ENCODE measurements around the gene BCR. TPM values are rescaled to one million over a fixed set of nuclear protein-coding genes. Genes with fewer than 3 reads are reported as not detected.
"Not testable (repeated sequence)": the region's sequence is repeated elsewhere in the genome, so short reads cannot be mapped to it uniquely, and the experiment has no call there.

Gene BCR
- total and polyA plus RNA-seq, 2 of the 4 experiments (the other 2 are of a cell fraction) = 28.9 to 44.6 TPM

GRCh38 chr22:23310443-23311097 lies 130.3 kb downstream of the BCR start:
- H3K9me3 ChIP-seq (ENCODE audit: control insufficient read depth, insufficient read depth, low read length); H3K4me2 ChIP-seq (ENCODE audit: low read depth, low read length); H2BK120ac ChIP-seq (ENCODE audit: low read depth, low read length); BruUV-seq (replicated peaks); H2AFZ ChIP-seq (replicated peaks; ENCODE audit: low read length, poor library complexity); ATAC-seq (ENCODE audit: low read depth); H4K91ac ChIP-seq (ENCODE audit: insufficient read depth, low read depth, low read length); H4K5ac ChIP-seq (ENCODE audit: low read depth, low read length); H3K56ac ChIP-seq (ENCODE audit: extremely low read depth, insufficient read depth, low read length); H2BK5ac ChIP-seq (ENCODE audit: low read depth, low read length, poor library complexity, severe bottlenecking); H3K27ac ChIP-seq (ENCODE audit: insufficient read depth, low read length); H3K4ac ChIP-seq (ENCODE audit: low read depth, low read length); intact Hi-C loops (cut with micrococcal nuclease); POLR2A ChIA-PET (ENCODE audit: unreplicated experiment); H3K18ac ChIP-seq (ENCODE audit: low read depth, low read length); H3K9ac ChIP-seq (ENCODE audit: low read depth, low read length); H2AK5ac ChIP-seq (ENCODE audit: low read depth, low read length); H2AK9ac ChIP-seq (replicated peaks; ENCODE audit: low read depth, low read length, poor library complexity); H3K27me3 ChIP-seq (ENCODE audit: control insufficient read depth, insufficient read depth, low read length); H4K8ac ChIP-seq (ENCODE audit: low read depth in 2 of 2, low read length in 2 of 2); in situ Hi-C loops (cut with MboI; ENCODE audit: low sequenced_read_pairs); H3K9me1 ChIP-seq (ENCODE audit: insufficient read depth, low read length); H2BK20ac ChIP-seq (ENCODE audit: low read depth, low read length); H3K79me1 ChIP-seq (ENCODE audit: low read depth in 1 of 2, low read length in 2 of 2); H3K4me3 ChIP-seq (ENCODE audit: insufficient read depth, low read depth, low read length); H2BK15ac ChIP-seq (ENCODE audit: low read depth, low read length); CTCF ChIA-PET; H3K23ac ChIP-seq (ENCODE audit: low read depth, low read length); H4K20me1 ChIP-seq (ENCODE audit: insufficient read depth, low read length); dilution Hi-C loops (cut with HindIII; ENCODE audit: low sequenced_read_pairs, unreplicated experiment); DNase-seq: not testable (repeated sequence)
- Histone ChIP-seq H3K14ac (replicated peaks; ENCODE audit: low read depth, low read length) (0 out of 2 replicates have a peak overlapping the region, but pooled peaks have one; percentile 31), H3K4me1 (ENCODE audit: control insufficient read depth, insufficient read depth, low read length) (peaks cover 12% of the 10 kb centered on the region), H3K36me3 (ENCODE audit: control insufficient read depth, insufficient read depth, low read length) (peaks cover 10% of the 10 kb centered on the region; the same call in 1 of the 2 replicates)
- no CpG with 5 or more reads among the region's 15 CpGs for WGBS, 2 experiments (ENCODE audit: extremely low coverage in 2 of 2, insufficient read length in 1 of 2)

GRCh38 chr22:23311635-23312420 lies 131.5 kb downstream of the BCR start:
- BruUV-seq (replicated peaks); in situ Hi-C loops (cut with MboI; ENCODE audit: low sequenced_read_pairs): not testable (repeated sequence)
- WGBS, 2 experiments (ENCODE audit: extremely low coverage in 2 of 2, insufficient read length in 1 of 2) = 94% methylated on average over 9 of the region's 18 CpGs; no CpG with 5 or more reads in 1 of the 2 experiments

More at GRCh38 chr22:23311635-23312420, 131.5 kb downstream of the BCR start:
- H3K4me2 ChIP-seq (ENCODE audit: low read depth, low read length); H3K9me1 ChIP-seq (ENCODE audit: insufficient read depth, low read length); H2AFZ ChIP-seq (replicated peaks; ENCODE audit: low read length, poor library complexity); H3K23ac ChIP-seq (ENCODE audit: low read depth, low read length); H2BK15ac ChIP-seq (ENCODE audit: low read depth, low read length); H3K27me3 ChIP-seq (ENCODE audit: control insufficient read depth, insufficient read depth, low read length); H3K27ac ChIP-seq (ENCODE audit: insufficient read depth, low read length); H4K20me1 ChIP-seq (ENCODE audit: insufficient read depth, low read length); H2BK5ac ChIP-seq (ENCODE audit: low read depth, low read length, poor library complexity, severe bottlenecking); H2BK20ac ChIP-seq (ENCODE audit: low read depth, low read length); H3K4ac ChIP-seq (ENCODE audit: low read depth, low read length); H2BK120ac ChIP-seq (ENCODE audit: low read depth, low read length); H3K14ac ChIP-seq (replicated peaks; ENCODE audit: low read depth, low read length); ATAC-seq (ENCODE audit: low read depth); H4K8ac ChIP-seq (ENCODE audit: low read depth in 2 of 2, low read length in 2 of 2); H3K4me3 ChIP-seq (ENCODE audit: insufficient read depth, low read depth, low read length); dilution Hi-C loops (cut with HindIII; ENCODE audit: low sequenced_read_pairs, unreplicated experiment); intact Hi-C loops (cut with micrococcal nuclease); H2AK5ac ChIP-seq (ENCODE audit: low read depth, low read length); H4K5ac ChIP-seq (ENCODE audit: low read depth, low read length); H3K9ac ChIP-seq (ENCODE audit: low read depth, low read length); CTCF ChIA-PET; H4K91ac ChIP-seq (ENCODE audit: insufficient read depth, low read depth, low read length); H3K18ac ChIP-seq (ENCODE audit: low read depth, low read length); H3K9me3 ChIP-seq (ENCODE audit: control insufficient read depth, insufficient read depth, low read length); H3K4me1 ChIP-seq (ENCODE audit: control insufficient read depth, insufficient read depth, low read length); H3K79me1 ChIP-seq (ENCODE audit: low read depth in 1 of 2, low read length in 2 of 2); H3K56ac ChIP-seq (ENCODE audit: extremely low read depth, insufficient read depth, low read length); DNase-seq; H2AK9ac ChIP-seq (replicated peaks; ENCODE audit: low read depth, low read length, poor library complexity); POLR2A ChIA-PET (ENCODE audit: unreplicated experiment): not testable (repeated sequence)
- H3K36me3 ChIP-seq (ENCODE audit: control insufficient read depth, insufficient read depth, low read length) = peaks cover 10% of the 10 kb centered on the region; the same call in 1 of the 2 replicates

Data from IMR-90 (cell line).